NB4 (cell line): Measurements from ENCODE around the gene BBX.

Experiments
- CTCF ChIP-seq: IDR thresholded peaks from one replicate; pipeline ENCODE4 v1.5.1; 2012; ENCODE audit warnings: low read depth, low read length
- MAX ChIP-seq: IDR thresholded peaks from 2 replicates; pipeline ENCODE4 v1.6.1; 2011; ENCODE audit warnings: low read depth, low read length
- MYC ChIP-seq: IDR thresholded peaks from 2 replicates; pipeline ENCODE4 v1.6.1; 2011; ENCODE audit warnings: low read depth, low read length
- POLR2A ChIP-seq: IDR thresholded peaks from 2 replicates; pipeline ENCODE4 v1.6.1; 2011; ENCODE audit warnings: mild to moderate bottlenecking; ENCODE audit not compliant: insufficient read length; ENCODE audit errors: extremely low read depth

- TF ChIP-seq CTCF (peak; percentile 18), MAX (no peak), MYC (no peak), POLR2A (no peak)
These were observed 332.9 kb downstream of the BBX start for GRCh38 chr3:107855710-107856109.
